ENCODE results near the gene TXNDC8.

DNA sequence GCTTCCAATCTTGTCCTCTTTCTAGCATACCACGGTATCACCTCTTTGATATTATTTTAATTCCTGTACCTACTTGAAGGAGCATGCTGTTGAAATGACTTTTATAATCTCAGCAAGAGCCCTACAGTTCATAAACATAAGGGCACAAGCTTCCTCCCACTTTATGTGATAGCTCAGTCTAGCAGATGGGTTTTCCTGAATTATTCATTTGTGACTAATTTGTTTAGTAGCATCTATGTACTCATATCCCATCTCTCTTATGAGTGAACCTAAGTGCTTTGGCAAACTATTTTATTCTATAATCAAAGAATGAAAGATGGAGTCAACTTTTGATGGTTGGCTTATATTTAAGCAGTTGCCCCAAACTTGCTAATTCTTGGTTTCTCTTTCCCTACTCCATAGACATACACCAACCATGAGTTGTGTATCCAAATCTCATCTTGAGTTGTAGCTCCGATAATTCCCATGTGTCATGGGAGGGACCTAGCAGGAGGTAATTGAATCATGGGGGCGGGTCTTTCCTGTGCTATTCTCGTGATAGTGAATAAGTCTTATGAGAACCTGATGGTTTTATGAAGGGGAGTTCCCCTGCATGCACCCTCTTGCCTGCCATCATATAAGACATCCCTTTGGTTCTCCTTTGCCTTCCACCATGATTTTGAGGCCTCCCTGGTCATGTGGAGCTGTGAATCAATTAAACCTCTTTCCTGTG lies 17.7 kb downstream of the TXNDC8 start:
- TF ChIP-seq, protein P1, sequence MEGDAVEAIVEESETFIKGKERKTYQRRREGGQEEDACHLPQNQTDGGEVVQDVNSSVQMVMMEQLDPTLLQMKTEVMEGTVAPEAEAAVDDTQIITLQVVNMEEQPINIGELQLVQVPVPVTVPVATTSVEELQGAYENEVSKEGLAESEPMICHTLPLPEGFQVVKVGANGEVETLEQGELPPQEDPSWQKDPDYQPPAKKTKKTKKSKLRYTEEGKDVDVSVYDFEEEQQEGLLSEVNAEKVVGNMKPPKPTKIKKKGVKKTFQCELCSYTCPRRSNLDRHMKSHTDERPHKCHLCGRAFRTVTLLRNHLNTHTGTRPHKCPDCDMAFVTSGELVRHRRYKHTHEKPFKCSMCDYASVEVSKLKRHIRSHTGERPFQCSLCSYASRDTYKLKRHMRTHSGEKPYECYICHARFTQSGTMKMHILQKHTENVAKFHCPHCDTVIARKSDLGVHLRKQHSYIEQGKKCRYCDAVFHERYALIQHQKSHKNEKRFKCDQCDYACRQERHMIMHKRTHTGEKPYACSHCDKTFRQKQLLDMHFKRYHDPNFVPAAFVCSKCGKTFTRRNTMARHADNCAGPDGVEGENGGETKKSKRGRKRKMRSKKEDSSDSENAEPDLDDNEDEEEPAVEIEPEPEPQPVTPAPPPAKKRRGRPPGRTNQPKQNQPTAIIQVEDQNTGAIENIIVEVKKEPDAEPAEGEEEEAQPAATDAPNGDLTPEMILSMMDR (IDR thresholded peaks at IDR 0.05; ENCODE audit: poor library complexity, severe bottlenecking): no peak
- TF ChIP-seq POLR2AphosphoS5 (IDR thresholded peaks at IDR 0.05) (no peak), RAD21 (conservative IDR thresholded peaks at IDR 0.05) (no peak)

All from neural cell (in vitro differentiated cells).